PFSK-1 (cell line): ENCODE results near the gene GPR132.

Experiments used
- TAF1 ChIP-seq: IDR thresholded peaks from 2 replicates; pipeline ENCODE4 v1.6.1; 2012; ENCODE audit warnings: low read length, control low read depth, borderline replicate concordance; ENCODE audit not compliant: insufficient read depth
- TF ChIP-seq, protein P1 (sequence below), 2 experiments: IDR thresholded peaks; 2 replicates each; pipeline versions ENCODE4 v1.6.1 to v1.8.0; 2011 to 2012; ENCODE audit warnings: low read depth in 2 of 2, low read length in 2 of 2, control low read depth in 1 of 2, inconsistent platforms in 1 of 2, mild to moderate bottlenecking in 1 of 2, moderate library complexity in 1 of 2; ENCODE audit not compliant: insufficient read depth in 1 of 2

DNA sequence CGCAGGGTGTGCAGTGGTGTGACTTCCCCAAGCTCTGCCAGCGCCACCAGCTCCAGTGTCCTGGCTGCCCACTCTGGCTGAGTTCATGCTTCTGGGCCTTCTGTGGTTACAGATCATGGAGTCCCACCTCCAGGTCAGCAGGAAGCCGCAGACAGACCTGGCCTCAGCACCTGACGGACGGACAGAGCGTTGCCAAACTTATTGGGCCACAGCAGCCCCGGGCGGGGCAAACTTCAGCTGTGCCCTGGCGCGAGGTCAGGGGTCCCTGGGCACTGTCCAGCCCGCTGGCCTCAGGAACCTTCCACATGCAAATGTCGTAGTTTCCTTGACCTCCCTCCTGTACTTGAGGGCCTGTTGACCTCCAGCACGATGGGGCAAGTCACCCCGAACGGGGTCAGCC is 11.2 kb downstream of the GPR132 start:
- TF ChIP-seq, protein P1, sequence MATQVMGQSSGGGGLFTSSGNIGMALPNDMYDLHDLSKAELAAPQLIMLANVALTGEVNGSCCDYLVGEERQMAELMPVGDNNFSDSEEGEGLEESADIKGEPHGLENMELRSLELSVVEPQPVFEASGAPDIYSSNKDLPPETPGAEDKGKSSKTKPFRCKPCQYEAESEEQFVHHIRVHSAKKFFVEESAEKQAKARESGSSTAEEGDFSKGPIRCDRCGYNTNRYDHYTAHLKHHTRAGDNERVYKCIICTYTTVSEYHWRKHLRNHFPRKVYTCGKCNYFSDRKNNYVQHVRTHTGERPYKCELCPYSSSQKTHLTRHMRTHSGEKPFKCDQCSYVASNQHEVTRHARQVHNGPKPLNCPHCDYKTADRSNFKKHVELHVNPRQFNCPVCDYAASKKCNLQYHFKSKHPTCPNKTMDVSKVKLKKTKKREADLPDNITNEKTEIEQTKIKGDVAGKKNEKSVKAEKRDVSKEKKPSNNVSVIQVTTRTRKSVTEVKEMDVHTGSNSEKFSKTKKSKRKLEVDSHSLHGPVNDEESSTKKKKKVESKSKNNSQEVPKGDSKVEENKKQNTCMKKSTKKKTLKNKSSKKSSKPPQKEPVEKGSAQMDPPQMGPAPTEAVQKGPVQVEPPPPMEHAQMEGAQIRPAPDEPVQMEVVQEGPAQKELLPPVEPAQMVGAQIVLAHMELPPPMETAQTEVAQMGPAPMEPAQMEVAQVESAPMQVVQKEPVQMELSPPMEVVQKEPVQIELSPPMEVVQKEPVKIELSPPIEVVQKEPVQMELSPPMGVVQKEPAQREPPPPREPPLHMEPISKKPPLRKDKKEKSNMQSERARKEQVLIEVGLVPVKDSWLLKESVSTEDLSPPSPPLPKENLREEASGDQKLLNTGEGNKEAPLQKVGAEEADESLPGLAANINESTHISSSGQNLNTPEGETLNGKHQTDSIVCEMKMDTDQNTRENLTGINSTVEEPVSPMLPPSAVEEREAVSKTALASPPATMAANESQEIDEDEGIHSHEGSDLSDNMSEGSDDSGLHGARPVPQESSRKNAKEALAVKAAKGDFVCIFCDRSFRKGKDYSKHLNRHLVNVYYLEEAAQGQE (IDR thresholded peaks at IDR 0.05; ENCODE audit: insufficient read depth in 1 of 2, low read depth in 2 of 2, low read length in 2 of 2), result no peak
- TF ChIP-seq TAF1, result no peak
